Measurements from ENCODE around the gene ASIP. TPM values are rescaled to one million over a fixed set of nuclear protein-coding genes. Genes with fewer than 3 reads are reported as not detected.
A peak's percentile ranks its signal among the peaks of the same experiment; 100 is the strongest.

The ASIP gene, protein sequence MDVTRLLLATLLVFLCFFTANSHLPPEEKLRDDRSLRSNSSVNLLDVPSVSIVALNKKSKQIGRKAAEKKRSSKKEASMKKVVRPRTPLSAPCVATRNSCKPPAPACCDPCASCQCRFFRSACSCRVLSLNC
- total RNA-seq (2016; rRNA removed; fragmentation: Illumina TruSeq; extraction: Trizol): not detected in 2 replicates
- total RNA-seq (2016; cell fraction: cytosol; rRNA removed; fragmentation: Illumina TruSeq; extraction: Trizol; ENCODE audit: low read depth): not detected in 2 replicates
- not detected in 2 replicates for total RNA-seq (2016; cell fraction: insoluble cytoplasmic fraction; rRNA removed; fragmentation: Illumina TruSeq; extraction: Trizol)
- not detected in 2 replicates for total RNA-seq (2016; cell fraction: membrane; rRNA removed; fragmentation: Illumina TruSeq; extraction: Trizol)
- total RNA-seq (2016; cell fraction: nucleus; rRNA removed; fragmentation: Illumina TruSeq; extraction: Trizol): not detected in 2 replicates
- not detected in 2 replicates for polyA plus RNA-seq (2011; rRNA removed)
- not detected in 2 replicates for polyA plus RNA-seq (2011; cell fraction: cytosol; rRNA removed)
- not detected in 2 replicates for polyA plus RNA-seq (2011; cell fraction: nucleus; rRNA removed)
- polyA plus RNA-seq (2012): not detected in 2 replicates
- polyA plus RNA-seq (2016; cell fraction: cytosol; fragmentation: Illumina TruSeq; extraction: Trizol; ENCODE audit: low read depth): not detected in 2 replicates
- polyA plus RNA-seq (2016; cell fraction: insoluble cytoplasmic fraction; fragmentation: Illumina TruSeq; extraction: Trizol; ENCODE audit: low read depth): not detected in 2 replicates
- polyA plus RNA-seq (2016; cell fraction: membrane; fragmentation: Illumina TruSeq; extraction: Trizol; ENCODE audit: low read depth): 0.39 TPM in 1 of 2 replicates, not detected in the other
- not detected in 2 replicates for polyA plus RNA-seq (2016; cell fraction: nucleus; fragmentation: Illumina TruSeq; extraction: Trizol; ENCODE audit: insufficient read depth, low read depth)
- polyA minus RNA-seq (2011; rRNA and poly(A)+ RNA removed; ENCODE audit: low replicate concordance): not detected in 2 replicates
- not detected in 2 replicates for polyA minus RNA-seq (2011; cell fraction: cytosol; rRNA and poly(A)+ RNA removed)
- not detected in 2 replicates for polyA minus RNA-seq (2011; cell fraction: nucleus; rRNA and poly(A)+ RNA removed)
- Bru-seq, nascent RNA: percentile 14 among the genes with signal in this experiment
- BruChase-seq, experiment 1, labeled RNA remaining after a 6-hour chase: percentile 13 among the genes with signal in this experiment
- BruChase-seq, experiment 2, labeled RNA remaining after a 2-hour chase: percentile 9 among the genes with signal in this experiment
- long read RNA-seq, experiment 1: 0 reads
- long read RNA-seq, experiment 2, partial matches to known transcripts: 0 of 1 reads
- long read RNA-seq, experiment 2, other reads (novel, unspliced or antisense): 1 of 1 reads

DNA sequence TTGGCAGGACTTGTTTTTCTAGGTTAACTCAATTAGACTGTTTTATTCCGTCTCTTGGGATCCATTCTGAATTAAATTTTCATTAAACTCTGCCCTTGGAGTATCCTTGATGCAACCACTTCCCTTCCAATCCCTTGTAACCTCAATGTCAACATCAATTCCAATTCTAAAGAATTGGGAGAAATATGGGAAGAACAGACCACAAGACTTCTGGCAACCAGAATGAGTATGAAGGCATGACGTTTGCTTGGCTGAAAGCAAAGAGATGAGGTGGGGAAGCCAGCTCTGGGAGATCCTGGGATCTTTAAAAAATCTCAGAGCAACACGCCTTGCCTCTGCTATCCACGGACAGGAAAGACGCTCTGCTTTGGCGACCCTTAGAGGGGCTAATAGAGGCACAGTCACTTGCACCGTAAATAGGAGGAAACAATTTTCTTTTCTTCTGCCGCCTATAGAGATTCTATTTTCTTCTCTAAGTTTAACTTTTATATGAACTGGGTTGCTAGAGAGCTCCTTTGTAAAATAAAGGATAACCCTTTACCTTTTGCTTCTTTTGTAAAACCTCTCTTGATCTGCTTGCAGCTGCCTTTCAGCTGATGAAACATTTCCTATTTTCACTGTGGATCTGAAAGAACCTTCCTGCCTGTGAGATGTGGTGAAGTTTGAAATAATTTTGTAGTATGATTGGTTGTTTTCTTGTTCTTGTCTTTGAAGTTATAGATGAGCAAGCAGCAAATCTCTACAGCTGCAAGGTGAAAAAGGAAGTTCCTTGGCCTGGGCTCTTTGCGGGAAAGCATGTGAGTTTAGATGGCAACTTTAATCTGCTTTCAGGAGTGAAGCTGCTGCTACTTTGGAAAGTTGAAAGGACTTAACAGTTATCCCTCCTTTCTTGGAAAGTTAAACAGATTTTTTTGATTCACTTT, at the start of gene ASIP:
Gene ASIP, plus strand, starts transcription at position 731 of the 923 bp plus-strand sequence. CDS start 18,952 bp downstream, outside the sequence.
- DNase-seq (ENCODE audit: low spot score) (no peak), FAIRE-seq (no peak), ATAC-seq (no peak)
- BruUV-seq (replicated peaks): no TSS peak
- Histone ChIP-seq H2AFZ (ENCODE audit: low read length) (no peak within 1 kb of the TSS), H4K20me1 (ENCODE audit: insufficient read depth, low read length) (no peaks in the 10 kb centered on the region), H3K36me3 (replicated peaks in 1 of 2; ENCODE audit: control insufficient read depth in 1 of 2, insufficient read depth in 2 of 2, low read length in 2 of 2) (no peaks in the 10 kb centered on the region), H3K9me3 (ENCODE audit: low read length) (no peaks in the 10 kb centered on the region), H3K27ac (ENCODE audit: extremely low read length, insufficient read depth, low read length) (no peak within 1 kb of the TSS), H3K79me2 (ENCODE audit: insufficient read depth, low read length) (no peaks in the 10 kb centered on the region), H3K4me3 (replicated peaks in 1 of 3; ENCODE audit: insufficient read depth in 1 of 3, low read depth in 2 of 3, low read length in 3 of 3) (no peak within 1 kb of the TSS), H3K9ac (ENCODE audit: insufficient read depth, low read depth, low read length) (no peak within 1 kb of the TSS), H3K27me3 (ENCODE audit: control insufficient read depth in 1 of 2, insufficient read depth in 2 of 2, low read length in 2 of 2) (peaks cover 0 to 12% of the 10 kb centered on the region in 2 experiments; a peak in 1 of 5 replicates), H3K4me1 (ENCODE audit: insufficient read depth, low read length) (no peaks in the 10 kb centered on the region), H3K4me2 (ENCODE audit: low read depth, low read length) (no peak within 1 kb of the TSS)
- CTCF ChIA-PET (ENCODE audit: low intra/inter-chr PET ratio, low total read pairs): no interaction called here
- TF ChIP-seq ZKSCAN5 (CRISPR knock-in tag; IDR thresholded peaks at IDR 0.05) (no peak), ZNF773 (CRISPR knock-in tag; IDR thresholded peaks at IDR 0.05; ENCODE audit: borderline replicate concordance) (peak; percentile 28; the same call in 1 of the 2 replicates)
- in situ Hi-C loops (cut with HindIII; ENCODE audit: extremely low pct_ligation_motif_present, low pct_unique_long_range_greater_than_20kb) (no loop called here), intact Hi-C loops (cut with micrococcal nuclease; ENCODE audit: unreplicated experiment) (no loop called here)
- POLR2A ChIA-PET: no interaction called here
- WGBS (ENCODE audit: low lambda C conversion rate): 53% methylated on average over 9 of the region's 9 CpGs

Measured in HepG2 (cell line).